RWPE2 (cell line): ENCODE results near the gene CCDC81.
A peak's percentile ranks its signal among the peaks of the same experiment; 100 is the strongest.
"Not testable (repeated sequence)": the region's sequence is repeated elsewhere in the genome, so short reads cannot be mapped to it uniquely, and the experiment has no call there.

Source experiments
- ATAC-seq: fragments of 200-7000 bp; cut with Tn5 transposase; 3 replicates; pipeline ENCODE4 v1.9.1; 2021; ENCODE audit warnings: low read depth
- DNase-seq: peaks from one replicate; pipeline ENCODE4 v3.0.0-alpha.2; 2020; ENCODE audit warnings: low spot score
- H3K27ac ChIP-seq: fragments of 450-650 bp; 2 replicates; pipeline ENCODE4 v1.5.1; 2017; ENCODE audit warnings: mild to moderate bottlenecking; ENCODE audit not compliant: poor library complexity, severe bottlenecking
- H3K27me3 ChIP-seq: fragments of 250-450 bp; sonication (Bioruptor Pico); 2 replicates; pipeline ENCODE4 v1.5.1; 2021; ENCODE audit warnings: mild to moderate bottlenecking, moderate library complexity; ENCODE audit not compliant: insufficient read depth, poor library complexity, severe bottlenecking
- H3K36me3 ChIP-seq: fragments of 250-450 bp; sonication (Bioruptor Pico); 2 replicates; pipeline ENCODE4 v1.5.1; 2020; ENCODE audit warnings: low read depth, mild to moderate bottlenecking, moderate library complexity
- H3K4me1 ChIP-seq: fragments of 250-450 bp; sonication (Bioruptor Pico); 2 replicates; pipeline ENCODE4 v1.5.1; 2021; ENCODE audit warnings: mild to moderate bottlenecking, moderate library complexity; ENCODE audit not compliant: insufficient read depth, poor library complexity, severe bottlenecking
- H3K4me3 ChIP-seq: fragments of 250-450 bp; sonication (Bioruptor Pico); 2 replicates; pipeline ENCODE4 v1.5.1; 2021; ENCODE audit warnings: mild to moderate bottlenecking, moderate library complexity; ENCODE audit not compliant: severe bottlenecking
- H3K9me3 ChIP-seq: fragments of 250-450 bp; sonication (Bioruptor Pico); 2 replicates; pipeline ENCODE4 v1.5.1; 2021; ENCODE audit warnings: mild to moderate bottlenecking, moderate library complexity; ENCODE audit not compliant: severe bottlenecking
- CTCF ChIP-seq: fragments of 450-650 bp; IDR thresholded peaks from one replicate; pipeline ENCODE4 v1.5.1; 2017; ENCODE audit warnings: mild to moderate bottlenecking, moderate library complexity; ENCODE audit not compliant: poor library complexity, severe bottlenecking

The CCDC81 gene

DNA sequence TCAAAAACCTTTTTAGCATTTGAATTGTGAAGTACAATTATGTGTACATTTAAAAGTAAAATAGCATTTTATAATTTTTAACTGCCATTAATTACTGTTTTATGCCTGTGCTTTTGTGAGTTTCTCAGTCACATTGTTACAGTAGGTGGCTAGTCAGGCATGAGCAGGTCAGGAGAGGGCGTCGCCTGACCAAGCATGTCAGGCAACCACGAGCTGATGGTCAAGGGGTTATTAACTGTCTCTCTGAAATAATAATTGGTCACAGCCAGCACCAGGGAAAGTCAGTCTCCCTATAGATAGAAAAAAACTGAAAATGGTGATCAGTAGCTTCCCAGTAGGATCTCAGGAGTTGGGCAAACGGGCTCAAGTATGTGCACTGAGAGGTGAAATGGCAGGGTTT lies 19.4 kb upstream of the CCDC81 start:
- ATAC-seq = no peak
- H3K9me3 ChIP-seq = no peaks in the 10 kb centered on the region
- no peak overlapping the region for H3K4me3 ChIP-seq
- DNase-seq = no peak
- H3K36me3 ChIP-seq = no peaks in the 10 kb centered on the region
- no peaks in the 10 kb centered on the region for H3K4me1 ChIP-seq
- H3K27me3 ChIP-seq = no peaks in the 10 kb centered on the region
- no peak overlapping the region for H3K27ac ChIP-seq
- no peak for TF ChIP-seq CTCF

DNA sequence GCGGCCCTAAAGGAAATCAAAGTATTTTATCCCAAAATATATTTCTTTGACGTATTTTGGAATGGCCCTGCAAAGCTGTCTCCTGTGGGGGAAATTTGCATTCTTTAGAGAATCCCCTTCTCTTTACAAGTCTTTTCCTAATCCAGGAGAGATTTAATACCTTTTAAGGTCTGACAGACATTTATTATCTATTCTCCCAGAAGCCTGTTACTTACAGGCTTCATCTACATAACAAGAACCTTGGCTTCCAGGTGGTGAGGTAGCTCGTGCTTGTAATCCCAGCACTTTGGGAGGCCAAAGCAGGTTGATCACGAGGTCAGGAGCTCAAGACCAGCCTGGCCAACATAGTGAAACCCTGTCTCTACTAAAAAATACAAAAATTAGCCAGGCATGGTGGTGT lies 17.3 kb upstream of the CCDC81 start:
- H3K27ac ChIP-seq, H3K36me3 ChIP-seq, H3K9me3 ChIP-seq, H3K4me3 ChIP-seq, H3K27me3 ChIP-seq, DNase-seq, H3K4me1 ChIP-seq, ATAC-seq: not testable (repeated sequence)

- no peak for TF ChIP-seq CTCF
- no peak overlapping the region for H3K27ac ChIP-seq
- H3K4me3 ChIP-seq = no peak overlapping the region
- H3K4me1 ChIP-seq = no peaks in the 10 kb centered on the region
- DNase-seq (no peak), ATAC-seq (no peak)
- H3K36me3 ChIP-seq = no peaks in the 10 kb centered on the region
- H3K9me3 ChIP-seq = no peaks in the 10 kb centered on the region
- no peaks in the 10 kb centered on the region for H3K27me3 ChIP-seq
These were observed 16.0 kb upstream of the CCDC81 start for GRCh38 chr11:86358720-86359119.

GRCh38 chr11:86360775-86361395 lies 13.8 kb upstream of the CCDC81 start:
- peak; percentile 68 for TF ChIP-seq CTCF
- no peaks in the 10 kb centered on the region for H3K9me3 ChIP-seq
- H3K4me1 ChIP-seq = no peaks in the 10 kb centered on the region
- ATAC-seq (peak; percentile 73; the same call in 2 of the 3 replicates), DNase-seq (no peak)
- no peak overlapping the region for H3K27ac ChIP-seq
- H3K4me3 ChIP-seq = no peak overlapping the region
- no peaks in the 10 kb centered on the region for H3K27me3 ChIP-seq
- no peaks in the 10 kb centered on the region for H3K36me3 ChIP-seq

DNA sequence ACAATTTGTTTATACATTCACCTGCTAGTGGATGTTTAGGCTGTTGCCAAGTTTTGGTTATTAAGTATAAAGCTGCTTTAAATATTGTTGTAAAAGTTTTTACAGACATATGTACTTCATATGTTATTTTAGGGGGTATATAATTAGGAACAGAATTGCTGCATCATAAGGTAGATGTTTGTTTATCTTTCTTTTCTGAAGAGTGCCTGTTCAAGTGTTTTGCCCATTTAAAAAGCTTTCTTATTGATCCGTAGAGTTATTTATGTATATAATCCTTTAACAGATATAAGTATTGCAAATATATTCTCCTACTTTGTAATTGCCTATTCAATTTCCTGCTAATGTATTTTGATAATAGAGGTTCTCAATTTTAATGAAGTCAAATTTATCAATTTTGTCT lies 11.3 kb upstream of the CCDC81 start:
- Histone ChIP-seq H3K4me3 (no peak overlapping the region), H3K27me3 (no peaks in the 10 kb centered on the region), H3K4me1 (no peaks in the 10 kb centered on the region), H3K27ac (no peak overlapping the region), H3K36me3 (no peaks in the 10 kb centered on the region), H3K9me3 (no peaks in the 10 kb centered on the region)
- ATAC-seq = no peak
- no peak for TF ChIP-seq CTCF
- DNase-seq = no peak
